Measurements from ENCODE around the gene GLMN. TPM values are rescaled to one million over a fixed set of nuclear protein-coding genes. Genes with fewer than 3 reads are reported as not detected.

GLMN gene
- polyA plus RNA-seq, 3 donors = 2.1 to 4.1 (median 2.6) TPM

DNA sequence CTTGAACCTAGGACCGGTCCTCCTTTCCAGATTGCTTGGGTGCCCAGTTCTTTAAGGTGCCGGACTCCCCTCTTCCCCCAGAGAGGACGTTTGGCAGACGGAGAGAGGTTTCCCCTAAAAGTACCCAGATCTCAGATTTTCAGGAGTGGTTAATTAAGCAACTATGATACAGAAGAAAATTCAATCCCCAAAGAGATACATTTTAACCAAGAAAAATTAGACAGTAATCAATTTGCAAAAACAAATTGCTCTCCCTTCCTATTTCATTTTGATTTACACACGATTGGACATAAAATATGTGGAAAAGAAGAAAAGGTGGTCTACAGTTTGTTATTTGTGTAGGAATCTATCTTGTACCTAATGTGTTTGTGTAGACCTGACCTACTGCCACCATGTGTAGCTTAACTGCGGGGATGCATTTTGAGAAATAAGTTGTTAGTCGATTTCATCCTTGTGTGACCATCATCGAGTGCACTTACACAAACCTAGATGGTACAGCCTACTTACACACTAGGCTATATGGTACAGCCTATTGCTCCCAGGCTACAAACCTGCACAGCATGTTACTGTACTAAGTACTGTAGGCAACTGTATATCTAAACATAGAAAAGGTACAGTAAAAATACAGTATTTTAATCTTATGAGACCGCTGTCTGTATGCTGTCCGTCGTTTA is 827 bp upstream of the GLMN start:
- Mint-ChIP-seq H3K27me3 (ENCODE audit: low read depth in 3 of 3) (no peaks in the 10 kb centered on the region), H3K9me3 (no peaks in the 10 kb centered on the region), H3K27ac (peak overlapping the region; percentile 94 to 99 (median 98)), H3K4me1 (peaks cover 20% of the 10 kb centered on the region), H3K4me3 (peak overlapping the region; percentile 87 to 99), H3K36me3 (peaks cover 20 to 27% of the 10 kb centered on the region in 2 donors)
- Histone ChIP-seq H3K36me3 (replicated peaks in 1 of 2; ENCODE audit: control insufficient read depth in 1 of 2, insufficient read depth in 2 of 2, low read length in 2 of 2) (peaks cover 8 to 21% of the 10 kb centered on the region in 2 donors), H3K9ac (ENCODE audit: insufficient read depth, low read length, poor library complexity, severe bottlenecking) (peak overlapping the region; percentile 89), H3K4me3 (replicated peaks in 1 of 3; ENCODE audit: low read depth in 2 of 3, low read length in 3 of 3) (peak overlapping the region; percentile 64 to 86 (median 80)), H3K27me3 (ENCODE audit: control insufficient read depth in 2 of 2, insufficient read depth in 2 of 2, low read length in 2 of 2) (no peaks in the 10 kb centered on the region), H3K4me1 (ENCODE audit: control insufficient read depth in 1 of 2, insufficient read depth in 2 of 2, low read length in 2 of 2) (peaks cover 10 to 19% of the 10 kb centered on the region in 2 donors), H4K20me1 (ENCODE audit: insufficient read depth, low read length) (no peaks in the 10 kb centered on the region), H3K4me2 (replicated peaks; ENCODE audit: extremely low read depth, low read length, poor library complexity, severe bottlenecking) (peak overlapping the region; percentile 85), H2AFZ (ENCODE audit: insufficient read depth, low read depth, low read length, poor library complexity, severe bottlenecking) (peak overlapping the region; percentile 96), H3K79me2 (ENCODE audit: insufficient read depth, low read length) (peaks cover 29% of the 10 kb centered on the region), H3K9me3 (replicated peaks in 1 of 2; ENCODE audit: control insufficient read depth in 1 of 2, insufficient read depth in 1 of 2, low read length in 2 of 2) (no peaks in the 10 kb centered on the region), H3K27ac (ENCODE audit: low read depth in 1 of 2, low read length in 2 of 2) (peak overlapping the region; percentile 78 to 95)
- intact Hi-C loops (cut with micrococcal nuclease) = loop anchor here (10.0 kb wide), 2 partner anchors 185 to 215 kb away; partner anchors contain the start of genes BTBD8 (in 1 of the 2) and GFI1 (in 1 of the 2)
- no peak for DNase-seq
- TF ChIP-seq CTCF (IDR thresholded peaks at IDR 0.05) = no peak
- no CpG with 5 or more reads among the region's 11 CpGs for WGBS (ENCODE audit: insufficient coverage)

GRCh38 chr1:92298213-92298572 is 594 bp downstream of the GLMN start:
- H3K4me3 ChIP-seq (replicated peaks in 1 of 3; ENCODE audit: low read depth in 2 of 3, low read length in 3 of 3) = peak overlapping the region; percentile 64 to 86 (median 80)
- peaks cover 0 to 16% of the 10 kb centered on the region in 2 donors for H3K36me3 ChIP-seq (replicated peaks in 1 of 2; ENCODE audit: control insufficient read depth in 1 of 2, insufficient read depth in 2 of 2, low read length in 2 of 2)
- no peak for TF ChIP-seq CTCF (IDR thresholded peaks at IDR 0.05)
- WGBS (ENCODE audit: insufficient coverage) = no CpG with 5 or more reads among the region's 3 CpGs
- Mint-ChIP-seq H3K4me1 (peaks cover 20% of the 10 kb centered on the region), H3K36me3 (peaks cover 18 to 26% of the 10 kb centered on the region in 2 donors), H3K4me3 (peak overlapping the region; percentile 87 to 99), H3K27me3 (ENCODE audit: low read depth in 3 of 3) (no peaks in the 10 kb centered on the region), H3K27ac (peak overlapping the region; percentile 94 to 99 (median 98)), H3K9me3 (peaks cover 0 to 2% (median 0%) of the 10 kb centered on the region in 7 donors)
- no peaks in the 10 kb centered on the region for H3K27me3 ChIP-seq (ENCODE audit: control insufficient read depth in 2 of 2, insufficient read depth in 2 of 2, low read length in 2 of 2)
- peak overlapping the region; percentile 96 for H2AFZ ChIP-seq (ENCODE audit: insufficient read depth, low read depth, low read length, poor library complexity, severe bottlenecking)
- peak overlapping the region; percentile 85 for H3K4me2 ChIP-seq (replicated peaks; ENCODE audit: extremely low read depth, low read length, poor library complexity, severe bottlenecking)
- H4K20me1 ChIP-seq (ENCODE audit: insufficient read depth, low read length) = no peaks in the 10 kb centered on the region
- peak overlapping the region; percentile 89 for H3K9ac ChIP-seq (ENCODE audit: insufficient read depth, low read length, poor library complexity, severe bottlenecking)
- DNase-seq = no peak
- peaks cover 29% of the 10 kb centered on the region for H3K79me2 ChIP-seq (ENCODE audit: insufficient read depth, low read length)
- H3K27ac ChIP-seq (ENCODE audit: low read depth in 1 of 2, low read length in 2 of 2) = peak overlapping the region; percentile 78 to 95
- intact Hi-C loops (cut with micrococcal nuclease) = loop anchor here in 1 of 2 donors (10.0 kb wide), 1 partner anchor 213 kb away; the partner anchor contains the start of gene BTBD8
- H3K9me3 ChIP-seq (replicated peaks in 1 of 2; ENCODE audit: control insufficient read depth in 1 of 2, insufficient read depth in 1 of 2, low read length in 2 of 2) = no peaks in the 10 kb centered on the region
- peaks cover 10 to 19% of the 10 kb centered on the region in 2 donors for H3K4me1 ChIP-seq (ENCODE audit: control insufficient read depth in 1 of 2, insufficient read depth in 2 of 2, low read length in 2 of 2)
